MM.1S (cell line): ENCODE measurements around the gene SECTM1.

Experiments used
- EZH2 ChIP-seq: fragments of 300-600 bp; sonication (generic); optimal IDR thresholded peaks from 2 replicates; pipeline ENCODE3; 2017; ENCODE audit warnings: low read depth, mild to moderate bottlenecking, antibody characterized with exemption, low read length, mixed read lengths
- EZH2phosphoT487 ChIP-seq: fragments of 300-600 bp; sonication (generic); IDR thresholded peaks from 2 replicates; pipeline ENCODE4 v1.6.1; 2018; ENCODE audit warnings: antibody characterized with exemption, low read length
- TF ChIP-seq, protein P1 (sequence below): fragments of 300-600 bp; sonication (generic); IDR thresholded peaks from 2 replicates; pipeline ENCODE4 v1.5.1; 2016; ENCODE audit warnings: antibody characterized with exemption, low read length, mixed read lengths

DNA sequence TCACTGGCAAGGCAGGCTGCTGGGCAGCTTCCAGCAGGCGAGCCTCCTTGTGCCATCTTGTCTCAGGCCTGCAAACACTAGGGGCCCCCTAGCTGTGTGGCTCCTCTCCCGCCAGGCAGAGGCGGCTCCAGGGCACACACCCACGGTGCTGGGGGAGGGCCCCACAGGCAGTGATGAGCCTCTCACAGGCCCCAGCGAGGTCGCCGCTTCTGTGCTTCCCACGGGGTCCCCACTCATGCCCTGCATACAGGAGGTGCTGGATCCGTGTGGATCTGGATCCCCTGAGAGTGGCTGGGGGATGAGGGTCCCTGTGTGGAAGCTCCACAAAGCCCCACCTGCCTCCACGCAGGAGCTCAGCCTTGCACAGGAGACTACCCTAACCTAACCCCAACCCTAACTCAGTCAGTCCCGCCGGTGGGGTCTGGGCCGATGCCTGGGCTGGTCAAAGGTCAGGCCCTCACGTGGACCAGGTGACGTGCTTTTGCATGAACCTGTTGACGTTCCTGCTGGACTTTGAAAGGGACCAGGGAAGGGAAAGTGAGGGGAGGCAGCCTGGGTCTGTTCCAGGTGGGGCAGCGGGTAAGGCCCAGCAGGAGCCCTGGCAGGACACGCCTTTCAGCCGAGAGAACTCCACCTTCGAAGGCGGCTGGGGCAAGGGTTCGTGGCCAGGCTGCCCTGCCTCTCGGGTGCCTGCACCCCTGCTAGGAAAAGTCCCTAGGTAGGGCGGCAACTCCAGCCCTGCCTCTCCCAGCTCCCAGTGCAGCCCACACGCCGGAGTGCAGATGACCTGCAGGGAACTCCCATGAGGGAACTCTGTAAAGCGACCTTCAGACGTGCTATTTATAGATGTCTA is 5.2 kb downstream of the SECTM1 start:
- TF ChIP-seq, protein P1, sequence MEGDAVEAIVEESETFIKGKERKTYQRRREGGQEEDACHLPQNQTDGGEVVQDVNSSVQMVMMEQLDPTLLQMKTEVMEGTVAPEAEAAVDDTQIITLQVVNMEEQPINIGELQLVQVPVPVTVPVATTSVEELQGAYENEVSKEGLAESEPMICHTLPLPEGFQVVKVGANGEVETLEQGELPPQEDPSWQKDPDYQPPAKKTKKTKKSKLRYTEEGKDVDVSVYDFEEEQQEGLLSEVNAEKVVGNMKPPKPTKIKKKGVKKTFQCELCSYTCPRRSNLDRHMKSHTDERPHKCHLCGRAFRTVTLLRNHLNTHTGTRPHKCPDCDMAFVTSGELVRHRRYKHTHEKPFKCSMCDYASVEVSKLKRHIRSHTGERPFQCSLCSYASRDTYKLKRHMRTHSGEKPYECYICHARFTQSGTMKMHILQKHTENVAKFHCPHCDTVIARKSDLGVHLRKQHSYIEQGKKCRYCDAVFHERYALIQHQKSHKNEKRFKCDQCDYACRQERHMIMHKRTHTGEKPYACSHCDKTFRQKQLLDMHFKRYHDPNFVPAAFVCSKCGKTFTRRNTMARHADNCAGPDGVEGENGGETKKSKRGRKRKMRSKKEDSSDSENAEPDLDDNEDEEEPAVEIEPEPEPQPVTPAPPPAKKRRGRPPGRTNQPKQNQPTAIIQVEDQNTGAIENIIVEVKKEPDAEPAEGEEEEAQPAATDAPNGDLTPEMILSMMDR = no peak
- TF ChIP-seq EZH2phosphoT487 = no peak
- no peak for TF ChIP-seq EZH2
